A204.1 (cell line): ENCODE data around the gene MAP2K4.
"Not testable (repeated sequence)": the region's sequence is repeated elsewhere in the genome, so short reads cannot be mapped to it uniquely, and the experiment has no call there.

Source experiments
- FAIRE-seq: peaks from 2 replicates; lab custom pipeline; 2012; peaks lifted over from hg19 to GRCh38; lab: Jason Lieb, UNC

The MAP2K4 gene

DNA sequence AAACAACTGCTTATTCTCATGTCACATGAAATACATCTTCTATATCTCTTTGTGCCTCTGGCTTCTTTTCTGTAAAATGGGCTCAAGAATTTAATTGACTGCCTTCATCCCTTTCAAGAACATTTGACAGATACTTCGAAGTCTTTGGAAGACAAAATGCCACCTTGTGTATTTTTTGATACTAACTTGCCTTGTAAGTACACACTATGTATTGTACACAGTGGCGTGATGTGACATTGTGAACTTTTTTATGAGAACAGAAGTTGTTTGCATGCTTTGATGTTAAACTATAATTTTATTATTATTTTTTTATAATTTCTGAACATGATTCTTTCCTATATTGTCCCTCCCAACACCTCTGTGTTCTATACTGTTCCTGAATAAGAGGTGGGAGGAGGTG, 73.7 kb downstream of the MAP2K4 start:
- no peak for FAIRE-seq

DNA sequence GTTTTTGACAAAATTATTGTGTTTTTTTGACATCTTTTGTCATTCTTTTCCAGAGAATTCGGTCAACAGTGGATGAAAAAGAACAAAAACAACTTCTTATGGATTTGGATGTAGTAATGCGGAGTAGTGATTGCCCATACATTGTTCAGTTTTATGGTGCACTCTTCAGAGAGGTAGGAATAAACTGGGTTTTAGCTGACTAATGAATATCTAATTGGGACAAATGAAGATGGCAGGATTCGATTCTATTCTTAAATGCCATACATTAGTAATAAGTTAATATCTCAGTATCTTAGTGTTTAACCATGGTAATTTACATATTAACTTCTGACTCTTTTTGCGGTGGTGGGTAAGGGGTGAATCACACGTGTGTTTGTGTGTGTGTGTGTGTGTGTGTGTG, 74.8 kb downstream of the MAP2K4 start:
- no peak for FAIRE-seq

DNA sequence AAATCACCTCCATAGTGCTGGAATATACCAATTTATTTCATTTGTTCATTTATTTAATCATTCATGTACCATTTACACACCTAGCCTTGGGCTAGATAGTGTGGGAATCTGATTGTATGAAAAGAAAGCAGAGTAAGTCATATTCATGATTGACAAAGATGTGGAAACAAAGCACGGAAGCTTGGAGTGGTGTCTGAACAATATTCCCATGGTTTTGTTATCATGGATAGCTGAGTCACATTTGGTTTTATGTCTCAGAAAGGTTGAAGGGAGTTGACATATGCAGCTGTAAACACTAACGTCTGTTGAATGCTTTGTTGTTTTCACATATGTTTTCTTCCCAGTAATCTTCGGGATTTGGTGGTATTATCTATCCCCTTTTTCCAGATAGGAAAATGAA, 76.6 kb downstream of the MAP2K4 start:
- no peak for FAIRE-seq

DNA sequence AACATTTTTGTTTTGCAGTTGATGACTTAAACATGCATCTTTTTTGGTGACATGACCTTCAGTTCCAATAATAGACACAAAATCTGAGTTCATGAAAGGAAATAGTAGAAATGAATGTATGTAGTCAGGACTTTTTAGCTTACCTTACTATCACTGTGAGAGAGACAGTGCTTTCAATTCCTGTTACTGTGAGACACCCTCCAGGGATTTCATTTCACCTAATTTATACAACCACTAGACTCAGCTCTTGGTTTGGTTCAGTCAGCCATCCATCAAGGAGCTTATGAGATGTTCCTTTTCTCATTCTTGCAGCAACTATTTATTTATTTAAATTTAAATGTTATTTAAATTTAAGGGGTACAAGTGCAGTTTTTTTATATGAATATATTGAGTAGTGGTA, 77.9 kb downstream of the MAP2K4 start:
- no peak for FAIRE-seq

DNA sequence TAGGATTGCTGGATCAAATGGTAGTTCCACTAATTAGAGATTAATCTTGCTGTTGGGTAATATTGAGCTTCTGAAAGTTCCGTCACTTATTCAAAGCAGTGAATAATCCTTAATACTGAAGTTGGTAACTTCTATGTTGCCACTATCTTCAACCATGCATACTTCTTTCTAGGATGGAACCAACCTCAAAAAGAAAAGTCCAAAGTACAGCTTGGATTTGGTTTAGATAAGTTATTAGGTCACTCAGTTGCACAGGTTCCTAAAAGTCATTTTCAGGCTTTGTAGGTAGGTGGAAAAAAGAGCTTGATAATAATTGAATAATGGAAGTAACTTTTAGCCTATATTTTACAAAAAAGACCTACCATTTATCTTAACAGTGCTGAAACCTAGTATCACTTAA, 78.7 kb downstream of the MAP2K4 start:
- FAIRE-seq = no peak

DNA sequence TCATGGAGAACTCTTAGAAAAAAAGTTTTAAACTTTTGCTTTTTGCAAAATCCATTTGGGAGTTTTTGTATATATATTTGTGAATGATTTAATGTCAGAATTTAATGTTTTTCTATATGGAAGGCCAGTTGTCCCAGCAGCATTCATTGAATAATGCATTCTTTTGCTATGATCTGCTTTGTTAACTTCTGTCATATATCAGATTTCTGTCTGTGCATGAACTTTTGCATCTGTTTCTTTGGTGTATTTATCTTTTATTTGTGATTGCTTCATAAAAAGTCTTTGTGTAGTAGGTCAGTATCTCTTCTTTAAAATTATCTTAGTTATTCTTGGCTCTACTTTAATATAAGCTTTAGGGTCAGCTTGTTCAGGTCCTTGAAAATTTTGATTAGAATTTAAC, 84.2 kb downstream of the MAP2K4 start:
- no peak for FAIRE-seq

DNA sequence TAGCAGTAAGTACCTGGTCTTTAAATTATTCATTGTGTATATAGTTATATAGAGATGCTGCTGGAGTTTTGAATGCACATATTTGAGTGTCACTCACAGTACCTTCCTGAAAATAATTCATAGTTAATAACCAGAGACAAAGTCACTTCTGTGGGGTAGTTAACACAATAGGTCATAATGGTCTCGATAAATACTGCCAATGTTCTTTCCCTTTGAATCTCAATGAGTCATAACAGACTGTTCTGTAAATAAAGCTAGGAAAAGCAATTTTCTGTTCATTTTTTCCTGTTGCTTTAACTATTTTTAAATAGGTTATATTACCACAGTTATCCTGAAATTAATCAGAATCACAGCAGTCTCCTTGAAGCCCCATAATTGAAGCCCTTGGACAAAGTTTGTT, 87.2 kb downstream of the MAP2K4 start:
- no peak for FAIRE-seq

DNA sequence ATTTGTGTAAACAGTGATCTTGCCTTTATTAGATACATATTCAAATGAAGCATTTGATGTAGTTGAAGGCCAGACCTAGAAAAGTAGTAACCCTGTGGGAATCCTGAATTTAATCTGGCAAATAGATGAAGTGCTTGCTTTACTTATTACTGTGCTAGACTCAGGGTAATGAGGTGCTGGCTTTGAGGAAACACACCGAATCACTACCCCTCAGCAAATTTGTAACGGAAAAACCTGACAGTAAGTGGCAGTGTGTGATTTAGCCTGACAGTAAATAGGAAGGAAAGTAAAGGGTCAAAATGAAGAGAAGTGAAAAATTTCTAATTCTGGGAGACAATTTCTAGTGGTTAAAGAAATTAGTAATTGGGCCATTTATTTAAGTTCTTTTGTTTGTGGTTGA, 90.2 kb downstream of the MAP2K4 start:
- FAIRE-seq = no peak

DNA sequence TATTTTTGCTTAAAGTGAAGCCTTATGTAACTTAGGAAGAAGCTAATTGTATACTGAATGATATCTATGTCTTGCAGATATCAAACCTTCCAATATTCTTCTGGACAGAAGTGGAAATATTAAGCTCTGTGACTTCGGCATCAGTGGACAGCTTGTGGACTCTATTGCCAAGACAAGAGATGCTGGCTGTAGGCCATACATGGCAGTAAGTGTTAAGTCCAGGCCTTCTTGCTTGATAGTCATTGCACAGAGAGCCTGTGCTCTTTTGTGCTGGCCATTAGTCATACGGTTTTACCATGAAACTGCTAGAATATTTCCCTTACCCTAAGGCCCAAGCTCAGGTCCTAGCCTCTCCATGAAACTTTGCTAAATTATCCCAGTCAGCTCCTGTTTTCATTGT, 92.5 kb downstream of the MAP2K4 start:
- FAIRE-seq = no peak

DNA sequence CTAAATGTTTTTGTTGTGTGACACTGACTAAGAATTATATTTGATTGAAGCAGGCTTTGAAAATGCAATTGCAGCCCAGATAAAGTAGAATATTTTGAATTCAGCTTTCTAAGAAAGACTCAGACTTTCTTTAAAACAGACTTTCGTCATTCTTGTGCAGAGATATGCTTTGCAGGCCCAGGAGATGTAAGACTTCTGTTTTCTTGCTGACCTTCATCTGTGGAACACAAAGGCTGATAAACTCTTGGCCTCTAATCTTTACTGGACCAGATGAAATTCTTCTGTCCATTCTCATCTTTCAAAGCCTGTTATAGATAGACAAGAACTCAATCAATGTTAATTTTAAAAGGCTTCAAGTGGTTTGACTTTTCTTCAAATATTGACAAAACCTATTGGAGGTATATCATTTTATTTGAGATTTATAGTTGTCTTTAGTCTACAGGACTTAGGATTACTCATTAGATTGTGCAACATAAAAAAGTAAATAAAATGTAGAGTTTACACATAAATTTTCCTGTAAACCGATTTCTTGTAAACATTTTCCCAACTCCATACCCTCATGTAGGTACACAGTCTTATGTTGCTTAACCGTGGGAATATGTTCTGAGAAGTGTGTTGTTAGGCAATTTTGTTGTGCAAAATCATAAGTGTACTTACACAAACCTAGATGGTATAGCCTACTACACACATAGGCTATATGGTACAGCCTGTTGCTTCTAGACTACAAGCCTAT, 94.2 kb downstream of the MAP2K4 start:
- no peak for FAIRE-seq

DNA sequence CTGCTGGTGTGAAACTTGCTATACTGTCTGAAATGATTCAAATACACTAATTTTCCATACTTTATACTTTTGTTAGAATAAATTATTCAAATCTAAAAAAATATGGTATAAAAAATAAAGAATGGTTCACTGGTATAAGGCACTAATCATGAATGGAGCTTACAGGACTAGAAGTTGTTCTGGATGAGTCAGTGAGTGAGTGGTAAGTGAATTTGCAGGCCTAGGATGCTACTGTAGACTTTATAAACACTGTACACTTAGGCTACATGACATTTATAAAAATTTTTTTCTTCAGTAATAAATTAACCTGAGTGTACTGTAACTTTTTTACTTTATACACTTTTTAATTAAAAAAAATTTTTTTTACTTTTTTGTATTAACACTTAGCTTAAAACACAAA, 95.5 kb downstream of the MAP2K4 start:
- FAIRE-seq = peak; percentile 47

DNA sequence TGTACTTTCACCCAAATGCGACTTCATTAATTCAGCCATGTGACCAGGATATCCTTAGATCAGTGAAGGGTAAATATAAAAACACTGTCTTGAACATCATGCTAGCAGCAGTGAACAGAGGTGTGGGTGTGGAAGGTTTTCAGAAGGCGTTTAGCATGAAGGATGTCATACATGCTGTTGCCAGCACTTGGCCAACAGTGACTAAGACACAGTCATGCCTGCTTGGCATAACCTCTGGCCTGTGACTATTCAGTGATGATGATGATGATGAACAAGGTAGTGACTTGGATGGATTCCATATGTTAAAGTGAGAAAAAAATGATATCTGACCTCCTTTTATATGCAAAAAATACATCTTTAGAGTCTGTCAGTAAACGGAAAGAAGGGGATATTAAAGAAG, 97.9 kb downstream of the MAP2K4 start:
- no peak for FAIRE-seq

DNA sequence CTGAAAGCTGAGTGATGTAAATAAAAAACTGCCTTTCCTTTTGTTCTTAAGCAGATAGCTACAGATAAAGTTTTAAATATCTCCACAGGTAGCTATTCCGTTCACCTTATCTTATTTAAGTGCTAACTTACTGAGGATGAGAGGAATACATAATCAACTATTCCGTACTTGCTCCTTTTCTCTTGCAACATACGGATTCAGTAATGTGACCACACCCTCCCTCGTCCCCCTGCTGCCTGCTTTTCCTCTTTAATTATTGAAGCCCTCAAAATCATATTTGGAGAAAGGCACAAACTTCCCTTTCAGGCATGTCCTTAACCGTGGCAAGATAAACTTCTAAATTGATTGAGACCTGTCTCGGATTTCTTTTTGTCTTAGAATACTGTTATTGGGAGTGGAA, 101.4 kb downstream of the MAP2K4 start:
- FAIRE-seq = no peak

DNA sequence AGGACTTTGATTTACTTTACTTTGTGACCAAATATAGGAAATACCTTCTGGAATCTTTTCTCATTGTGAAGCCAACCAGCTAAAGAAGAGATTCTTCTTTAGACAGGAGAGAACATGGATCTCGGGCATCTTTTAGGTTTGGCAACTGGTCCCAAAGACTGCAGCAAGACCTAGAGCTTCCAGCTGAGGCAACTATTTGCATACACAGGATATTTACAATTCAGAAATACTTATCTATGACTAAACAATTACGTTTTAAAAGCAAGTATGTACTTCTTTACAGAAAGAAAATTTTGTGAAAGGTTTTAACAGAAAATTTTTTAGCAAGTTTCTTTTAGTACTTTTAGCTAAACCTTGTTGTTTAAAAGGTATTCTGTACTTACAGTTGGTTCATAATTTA, 106.5 kb downstream of the MAP2K4 start:
- peak; percentile 60 for FAIRE-seq

DNA sequence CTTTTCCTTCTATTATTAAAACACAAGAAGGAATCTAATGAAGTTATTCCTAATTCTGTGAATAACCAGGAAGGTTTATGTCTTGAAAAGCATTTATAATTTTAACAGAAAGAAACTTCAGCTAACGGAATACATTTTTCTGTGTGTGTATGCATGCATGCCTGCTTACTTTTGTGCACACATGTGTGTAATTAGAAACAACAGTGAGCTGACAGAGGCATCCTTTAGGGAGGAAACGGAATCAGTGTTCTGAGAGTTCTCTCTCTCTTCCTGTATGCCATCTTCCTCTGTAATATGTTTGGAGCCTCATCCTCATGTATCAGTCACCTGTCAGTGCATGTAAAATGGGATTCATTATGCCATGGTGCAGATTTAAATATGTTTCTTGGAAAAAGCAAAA, 107.0 kb downstream of the MAP2K4 start:
- no peak for FAIRE-seq

DNA sequence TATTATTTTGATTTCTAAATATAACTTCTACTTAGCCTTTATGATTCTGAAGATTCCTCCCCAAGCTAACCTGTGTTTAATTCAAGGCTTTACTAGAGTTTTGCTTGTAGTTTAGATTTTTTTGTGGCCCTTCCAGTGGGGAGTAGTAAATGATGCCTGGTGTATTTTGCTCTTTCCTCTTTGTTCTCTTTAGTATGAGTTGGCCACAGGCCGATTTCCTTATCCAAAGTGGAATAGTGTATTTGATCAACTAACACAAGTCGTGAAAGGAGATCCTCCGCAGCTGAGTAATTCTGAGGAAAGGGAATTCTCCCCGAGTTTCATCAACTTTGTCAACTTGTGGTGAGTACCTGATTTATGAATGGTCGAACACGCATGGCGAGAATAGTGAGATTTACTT, 108.3 kb downstream of the MAP2K4 start:
- FAIRE-seq = no peak

DNA sequence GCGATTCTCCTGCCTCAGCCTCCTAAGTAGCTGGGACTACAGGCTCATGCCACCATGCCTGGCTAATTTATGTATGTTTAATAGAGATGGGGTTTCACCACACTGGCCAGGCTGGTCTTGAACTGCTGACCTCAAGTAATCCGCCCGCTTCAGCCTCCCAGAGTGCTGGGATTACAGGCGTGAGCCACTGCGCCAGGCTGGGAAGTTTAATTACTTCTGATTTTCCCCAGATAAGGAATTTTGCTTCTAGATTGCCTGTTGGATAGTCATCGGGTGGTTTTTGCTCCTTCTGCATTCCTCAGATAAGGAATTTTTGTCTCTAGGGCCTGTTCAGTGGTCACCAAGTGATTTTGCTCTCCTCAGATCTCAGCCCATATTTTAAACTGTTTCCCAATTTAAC, 112.5 kb downstream of the MAP2K4 start:
- FAIRE-seq = no peak

DNA sequence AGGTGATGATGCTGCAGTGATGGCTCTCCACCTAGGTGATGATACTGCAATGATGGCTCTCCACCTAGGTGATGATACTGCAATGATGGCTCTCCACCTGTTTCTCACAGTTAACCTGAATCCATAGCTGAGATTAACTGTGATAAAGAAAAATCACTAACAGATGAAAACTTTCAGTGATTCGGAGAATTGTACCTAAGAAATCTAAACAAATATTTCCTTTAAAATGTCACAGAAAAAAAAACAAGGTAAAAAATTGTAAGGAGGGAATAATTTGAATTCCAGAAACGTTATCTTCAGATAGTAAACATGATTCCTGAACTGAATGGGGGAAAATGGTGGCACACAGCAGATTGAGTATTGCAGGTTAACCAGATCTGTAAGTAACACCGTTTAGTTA, 113.4 kb downstream of the MAP2K4 start:
- no peak for FAIRE-seq

DNA sequence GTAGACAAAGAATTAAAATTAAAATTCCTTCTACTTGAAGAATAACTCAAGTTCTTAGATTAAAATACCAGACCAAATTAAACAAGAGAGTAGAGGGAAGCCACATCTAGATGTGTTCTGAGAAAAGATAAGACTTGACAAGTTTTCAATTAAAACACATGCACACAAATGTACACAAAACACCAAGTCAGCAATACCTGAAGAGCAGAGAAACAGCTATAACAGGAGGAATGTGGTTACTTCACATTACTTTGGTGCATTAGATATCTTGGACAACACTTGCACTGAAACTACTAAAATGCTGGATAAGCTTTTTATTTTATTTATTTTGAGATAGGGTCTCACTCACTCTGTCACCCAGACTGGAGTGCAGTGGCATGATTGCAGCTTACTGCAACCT, 113.9 kb downstream of the MAP2K4 start:
- no peak for FAIRE-seq

DNA sequence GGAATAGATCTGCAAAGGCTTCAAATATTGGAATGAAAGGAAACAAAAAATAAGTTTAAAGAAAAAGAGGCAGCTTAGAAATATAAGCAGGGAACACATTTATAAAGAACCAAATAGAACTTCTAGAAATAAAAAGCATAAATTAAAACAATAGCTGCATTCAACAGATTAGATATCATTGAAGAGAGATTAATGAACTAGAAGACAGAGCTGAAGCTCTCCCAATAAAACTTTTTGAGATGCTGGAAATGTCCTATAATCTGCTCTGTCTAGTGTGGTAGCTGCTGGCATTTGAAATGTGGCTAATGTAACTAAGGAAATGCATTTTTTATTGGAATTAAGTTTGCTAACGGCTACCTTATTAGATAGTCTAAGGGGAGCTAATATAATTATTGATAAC, 115.6 kb downstream of the MAP2K4 start:
- no peak for FAIRE-seq

DNA sequence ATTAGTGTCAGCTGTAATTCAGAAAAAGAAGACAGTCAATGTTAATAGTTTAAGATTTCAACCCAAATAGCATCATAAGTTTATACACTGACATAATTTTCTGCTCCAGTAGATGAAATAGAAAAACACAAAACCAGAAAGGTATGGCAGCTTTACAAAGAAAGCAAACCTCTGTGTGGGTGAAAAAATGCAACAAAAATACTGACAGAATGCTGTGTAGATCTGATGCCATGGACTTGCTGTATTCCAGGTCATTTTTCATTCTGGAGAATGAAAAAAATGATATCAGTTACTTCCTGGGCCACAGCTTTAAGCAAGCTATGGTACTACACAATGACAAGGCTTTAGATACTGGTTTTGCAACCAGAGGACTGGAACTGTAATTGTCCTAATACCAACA, 116.0 kb downstream of the MAP2K4 start:
- no peak for FAIRE-seq

DNA sequence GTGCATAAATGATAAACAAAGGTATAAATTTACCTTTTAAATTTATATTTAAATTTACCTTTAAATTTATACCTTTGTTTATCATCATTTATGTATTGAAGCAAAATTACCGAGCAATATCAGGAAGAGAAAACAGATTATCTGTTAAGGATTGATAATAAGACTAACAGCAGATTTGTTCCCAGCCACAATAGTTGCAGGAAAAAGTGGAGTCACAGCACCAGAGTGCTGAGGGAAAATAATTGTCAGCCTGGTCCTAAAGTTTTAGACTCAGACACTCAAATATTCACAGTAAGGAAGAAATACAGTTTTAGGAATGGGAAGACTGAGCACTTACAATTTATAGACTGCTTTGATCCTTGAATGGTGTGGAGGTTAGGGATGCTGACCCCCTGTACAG, 117.2 kb downstream of the MAP2K4 start:
- FAIRE-seq = peak; percentile 46

DNA sequence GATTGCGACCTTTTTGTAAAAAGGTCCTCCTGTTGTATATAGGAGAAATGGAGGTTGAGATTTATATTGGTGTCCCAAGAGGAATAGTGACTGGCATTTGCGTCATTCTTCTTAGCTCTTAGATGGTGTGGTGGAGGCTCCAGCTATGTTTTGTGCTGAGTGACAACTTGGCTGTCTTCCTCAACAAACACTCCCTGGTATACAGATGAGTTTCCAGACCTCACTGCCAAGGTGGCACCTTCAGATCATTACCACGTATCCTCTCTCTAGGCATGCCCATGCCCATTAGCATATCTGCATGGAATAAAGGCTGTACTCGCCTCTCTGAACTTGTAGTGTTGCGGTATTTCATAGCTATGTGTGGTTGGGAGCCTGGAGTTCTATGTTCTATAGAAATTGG, 120.0 kb downstream of the MAP2K4 start:
- FAIRE-seq = no peak

DNA sequence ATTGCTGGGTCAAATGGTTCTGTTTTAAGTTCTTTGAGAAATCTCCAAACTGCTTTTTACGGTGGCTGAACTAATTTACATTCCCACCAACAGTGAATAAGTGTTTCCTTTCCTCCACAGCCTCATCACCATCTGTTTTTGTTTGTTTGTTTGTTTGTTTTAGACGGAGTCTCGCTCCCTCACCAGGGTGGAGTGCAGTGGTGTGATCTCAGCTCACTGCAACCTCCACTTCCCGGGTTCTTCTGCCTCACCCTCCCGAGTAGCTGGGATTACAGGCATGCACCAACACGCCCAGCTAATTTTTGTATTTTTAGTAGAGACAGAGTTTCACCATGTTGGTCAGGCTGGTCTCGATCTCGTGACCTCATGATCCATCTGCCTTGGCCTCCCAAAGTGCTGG, 141.5 kb downstream of the MAP2K4 start:
- not testable (repeated sequence) for FAIRE-seq

DNA sequence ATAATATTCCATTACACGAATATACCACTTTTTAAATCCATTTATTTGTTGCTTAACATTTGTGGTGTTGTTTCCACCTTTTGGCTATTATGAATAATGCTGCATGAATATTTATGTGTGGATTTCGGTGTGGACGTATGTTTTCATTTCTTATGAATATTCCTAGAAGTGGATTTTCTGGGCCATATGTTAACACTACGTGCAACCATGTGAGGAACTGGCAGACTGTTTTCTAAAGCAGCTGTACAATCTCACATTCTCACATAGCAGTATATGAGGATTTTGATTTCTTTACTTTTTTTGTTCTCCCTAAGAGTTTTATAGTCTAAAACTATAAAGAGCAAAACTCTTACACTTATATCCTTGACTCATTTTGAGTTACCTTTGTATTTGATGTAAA, 143.4 kb downstream of the MAP2K4 start:
- no peak for FAIRE-seq
